GM04503 (cell line): ENCODE measurements around the gene LIN9.
"Not testable (repeated sequence)": the region's sequence is repeated elsewhere in the genome, so short reads cannot be mapped to it uniquely, and the experiment has no call there.

Experiments
- DNase-seq: peaks from one replicate; pipeline ENCODE4 v3.0.0-alpha.2; 2012; ENCODE audit warnings: low read depth

The LIN9 gene, protein sequence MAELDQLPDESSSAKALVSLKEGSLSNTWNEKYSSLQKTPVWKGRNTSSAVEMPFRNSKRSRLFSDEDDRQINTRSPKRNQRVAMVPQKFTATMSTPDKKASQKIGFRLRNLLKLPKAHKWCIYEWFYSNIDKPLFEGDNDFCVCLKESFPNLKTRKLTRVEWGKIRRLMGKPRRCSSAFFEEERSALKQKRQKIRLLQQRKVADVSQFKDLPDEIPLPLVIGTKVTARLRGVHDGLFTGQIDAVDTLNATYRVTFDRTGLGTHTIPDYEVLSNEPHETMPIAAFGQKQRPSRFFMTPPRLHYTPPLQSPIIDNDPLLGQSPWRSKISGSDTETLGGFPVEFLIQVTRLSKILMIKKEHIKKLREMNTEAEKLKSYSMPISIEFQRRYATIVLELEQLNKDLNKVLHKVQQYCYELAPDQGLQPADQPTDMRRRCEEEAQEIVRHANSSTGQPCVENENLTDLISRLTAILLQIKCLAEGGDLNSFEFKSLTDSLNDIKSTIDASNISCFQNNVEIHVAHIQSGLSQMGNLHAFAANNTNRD

DNA sequence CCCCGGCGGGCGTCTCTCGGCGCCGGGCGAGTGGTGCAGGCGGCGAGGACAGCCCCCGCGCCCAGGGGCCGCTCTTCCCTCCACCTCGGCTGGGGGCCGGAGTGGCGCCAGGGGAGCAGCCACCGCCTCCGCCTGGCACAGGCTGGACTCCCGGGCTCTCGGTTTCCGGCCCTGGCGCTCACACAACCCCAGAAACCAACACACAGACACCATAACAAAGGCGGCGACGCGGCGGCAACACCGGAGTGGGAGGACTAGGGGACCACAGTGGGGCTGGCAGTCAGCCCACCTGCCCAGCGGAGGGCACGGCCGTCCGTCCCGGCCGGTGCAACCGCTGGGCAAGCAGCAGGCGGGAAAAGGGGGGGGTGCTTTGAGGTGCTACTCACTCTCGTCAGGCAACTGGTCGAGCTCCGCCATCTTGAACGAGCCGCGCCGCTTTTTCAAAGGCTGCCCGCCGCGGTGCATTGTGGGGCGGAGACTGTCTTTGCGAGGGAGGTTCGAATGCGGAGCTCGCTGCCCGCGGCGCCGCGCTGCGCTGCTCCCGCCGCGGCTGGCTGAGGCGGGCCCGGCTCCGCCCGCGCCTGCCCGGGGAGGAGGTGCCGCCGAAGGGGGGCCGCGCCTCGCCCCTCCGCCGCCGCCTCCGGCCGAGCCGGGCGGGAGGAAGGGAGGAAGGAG lies at the start of gene LIN9:
LIN9 (minus strand) TSS at position 442 of the 675 bp plus-strand sequence; CDS start at position 417, 25 bp downstream.
- DNase-seq, result no peak

DNA sequence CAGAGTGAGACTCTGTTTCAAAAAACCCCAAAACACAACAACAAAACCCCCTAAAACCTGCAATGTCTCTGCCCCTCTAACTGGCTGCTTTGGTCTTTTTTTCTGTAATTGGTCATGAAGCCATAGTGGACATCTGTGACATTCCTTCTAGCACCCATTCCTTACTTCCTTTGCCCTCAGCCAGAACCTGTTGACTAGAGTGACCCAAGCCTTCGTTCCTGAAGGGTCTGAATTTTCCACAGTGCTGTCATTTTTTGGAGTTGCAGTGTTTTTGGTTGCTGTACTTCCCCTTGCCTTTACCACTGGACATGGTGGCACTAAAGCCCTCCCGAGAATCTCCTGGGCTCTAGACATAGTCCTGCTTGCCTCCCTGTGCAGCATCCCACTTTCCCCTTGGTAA lies 48.5 kb upstream of the LIN9 start:
- DNase-seq, result no peak

DNA sequence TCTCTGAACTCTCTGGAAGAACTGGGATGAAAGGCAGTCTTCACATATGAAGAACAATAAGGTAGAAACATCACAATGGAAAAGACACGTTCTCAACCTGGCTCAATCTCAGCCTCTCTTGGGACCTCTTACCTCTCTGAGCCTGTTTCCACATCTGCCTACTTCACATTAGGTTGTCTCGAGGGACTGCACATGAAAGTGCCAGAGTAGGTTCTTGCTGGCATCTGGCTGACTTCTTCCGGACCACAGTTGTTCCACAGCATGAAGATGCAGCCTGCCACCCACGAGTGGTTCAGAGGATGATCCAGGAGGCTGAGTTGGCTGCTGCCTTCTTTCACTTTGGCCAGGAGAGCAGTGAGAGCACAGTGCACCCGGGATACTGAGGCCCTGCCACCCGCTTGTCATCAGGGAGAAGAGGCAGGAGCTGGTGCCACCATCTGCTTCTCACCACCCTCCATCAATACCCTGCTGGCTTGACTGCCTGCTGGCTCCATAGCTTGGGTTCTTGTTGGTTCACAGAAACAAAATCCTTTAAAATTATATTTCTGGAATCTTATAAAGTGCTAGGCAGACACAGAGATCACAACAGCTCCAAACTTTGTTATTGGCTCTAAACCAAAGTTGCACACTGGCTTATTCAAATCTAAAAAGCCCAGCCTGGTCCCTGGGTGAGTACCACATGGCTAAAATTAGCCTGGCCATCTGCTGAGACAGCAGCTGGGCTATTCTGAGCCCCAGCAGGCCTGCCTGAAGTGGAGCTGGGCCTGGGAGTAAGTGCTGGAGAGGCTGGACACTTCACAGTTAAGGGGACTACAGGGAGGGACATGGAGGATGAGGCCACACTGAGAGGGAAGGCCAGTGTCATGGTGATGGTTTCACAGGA lies 46.9 kb upstream of the LIN9 start:
- no peak for DNase-seq

DNA sequence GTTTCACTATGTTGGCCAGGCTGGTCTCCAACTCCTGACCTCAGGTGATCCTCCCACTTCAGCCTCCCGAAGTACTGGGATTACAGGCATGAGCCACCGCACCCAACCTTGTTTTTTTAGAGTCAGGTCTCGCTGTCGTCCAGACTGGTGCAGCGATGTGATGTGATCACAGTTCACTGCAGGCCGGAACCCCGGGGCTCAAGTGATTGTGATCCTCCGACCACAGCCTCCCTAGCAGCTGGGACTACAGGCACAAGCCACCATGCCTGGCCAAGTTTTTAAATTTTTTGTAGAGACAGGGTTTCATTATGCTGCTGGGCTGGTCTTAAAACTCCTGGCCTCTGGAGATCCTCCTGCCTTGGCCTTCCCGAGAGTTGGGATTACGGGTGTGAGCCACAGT lies 46.1 kb upstream of the LIN9 start:
- no peak for DNase-seq

DNA sequence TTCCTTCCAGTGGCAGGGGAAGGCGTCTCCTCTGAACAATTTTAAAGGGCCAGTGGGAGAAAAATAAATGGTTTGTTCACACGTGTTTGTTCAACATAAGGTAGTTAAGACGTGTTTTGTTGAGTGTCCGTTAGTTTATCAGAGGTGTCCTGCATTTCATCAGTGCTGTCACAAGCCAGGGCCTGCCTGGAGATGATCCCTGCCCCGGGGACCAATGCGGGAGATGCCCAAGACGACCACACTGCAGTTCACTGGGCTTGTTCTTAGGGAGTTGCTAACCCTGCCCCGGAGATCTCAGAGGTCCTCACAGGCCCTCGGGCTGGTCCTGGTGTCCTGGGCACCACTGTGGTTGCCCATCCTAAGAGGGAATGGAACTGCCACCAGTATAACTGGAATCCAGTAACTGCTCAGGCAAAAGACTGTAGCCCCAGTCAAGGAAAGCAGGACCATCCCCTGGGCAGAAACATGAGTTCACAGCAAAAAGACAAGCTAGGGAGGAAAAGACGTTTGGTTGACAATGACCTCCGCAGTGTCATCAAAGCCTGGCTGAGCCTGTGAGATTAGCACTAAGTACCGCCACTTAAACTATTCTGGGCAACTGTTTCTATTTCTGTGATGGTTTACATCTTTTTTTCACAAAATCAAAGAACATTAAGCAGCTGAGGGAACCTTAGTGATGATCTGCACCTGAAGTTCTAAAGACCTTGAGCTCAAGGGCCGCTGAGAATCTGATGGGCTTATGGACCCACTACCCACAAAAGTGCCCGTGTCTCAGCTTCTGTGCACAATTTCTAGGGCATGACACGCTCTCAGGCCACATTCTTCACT lies 44.9 kb upstream of the LIN9 start:
- DNase-seq, result no peak

DNA sequence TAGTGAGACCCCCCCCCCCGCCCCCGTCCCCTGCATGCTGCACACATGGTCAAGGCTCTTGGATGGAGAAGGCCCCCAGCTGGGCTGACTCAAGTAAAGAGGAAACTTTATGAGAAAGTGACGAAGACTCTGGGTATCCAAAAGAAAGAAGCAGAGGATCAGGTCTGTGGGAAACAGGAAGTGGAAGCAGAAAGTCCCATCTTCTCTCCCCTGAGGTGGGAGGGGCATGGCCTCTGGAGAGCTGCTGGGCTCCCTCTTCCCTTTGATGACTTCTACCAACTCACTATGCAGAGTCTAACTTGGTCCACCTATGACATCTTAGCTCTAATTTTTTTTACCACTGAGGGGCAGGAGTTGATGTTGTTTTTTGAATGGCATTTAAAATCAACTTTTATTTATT lies 42.7 kb upstream of the LIN9 start:
- DNase-seq, result no peak

DNA sequence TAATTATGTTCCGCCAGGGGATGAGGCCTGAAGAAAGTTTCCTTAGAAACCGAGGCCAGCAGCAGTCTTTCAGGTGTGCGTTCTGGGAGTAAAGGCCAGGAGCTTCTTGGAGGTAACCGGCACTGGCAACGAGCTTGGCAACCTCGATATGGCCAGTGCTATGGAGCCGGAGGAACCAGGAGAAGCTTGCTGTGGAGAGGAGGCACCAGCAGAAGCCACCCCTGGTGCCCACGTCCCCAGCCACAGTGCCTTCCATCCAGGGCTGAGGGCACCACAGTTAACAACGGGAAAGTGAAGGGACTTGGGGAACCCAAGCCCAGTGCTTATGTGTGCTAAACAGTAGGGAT lies 41.5 kb upstream of the LIN9 start:
- DNase-seq, result no peak

DNA sequence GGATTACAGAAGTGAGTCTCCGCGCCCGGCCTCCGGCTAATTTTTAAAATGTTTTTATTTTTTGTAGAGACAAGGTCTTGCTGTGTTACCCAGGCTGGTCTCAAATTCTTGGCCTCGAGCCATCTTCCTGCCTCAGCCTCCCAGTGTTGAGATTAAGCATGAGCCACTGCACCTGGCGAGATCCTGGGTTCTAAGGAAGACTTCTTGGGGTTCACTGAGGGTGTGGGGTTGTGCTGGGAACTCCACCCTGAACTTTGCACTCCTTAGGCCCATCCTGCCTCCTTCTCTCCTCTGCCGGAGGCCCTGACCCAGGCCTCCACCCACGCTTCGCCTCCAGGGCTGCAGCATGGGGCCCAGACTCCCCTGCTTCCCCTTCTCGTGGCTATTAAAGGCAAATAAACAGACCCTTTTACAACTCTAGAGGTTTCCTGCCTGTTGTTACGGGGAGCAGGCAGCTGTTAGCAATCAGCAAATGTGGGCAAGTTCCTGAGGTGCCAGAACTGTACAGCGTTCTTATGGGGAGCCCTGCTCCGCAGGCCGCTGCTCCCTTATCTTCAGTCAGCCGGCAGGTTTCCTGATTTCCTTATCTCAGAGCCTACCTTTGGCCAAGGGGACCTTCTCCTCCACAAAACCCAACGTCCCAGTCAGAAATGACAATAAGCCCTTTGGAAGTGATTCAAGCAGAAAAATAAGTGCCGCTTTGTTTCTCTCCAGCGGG lies 41.0 kb upstream of the LIN9 start:
- no peak for DNase-seq

DNA sequence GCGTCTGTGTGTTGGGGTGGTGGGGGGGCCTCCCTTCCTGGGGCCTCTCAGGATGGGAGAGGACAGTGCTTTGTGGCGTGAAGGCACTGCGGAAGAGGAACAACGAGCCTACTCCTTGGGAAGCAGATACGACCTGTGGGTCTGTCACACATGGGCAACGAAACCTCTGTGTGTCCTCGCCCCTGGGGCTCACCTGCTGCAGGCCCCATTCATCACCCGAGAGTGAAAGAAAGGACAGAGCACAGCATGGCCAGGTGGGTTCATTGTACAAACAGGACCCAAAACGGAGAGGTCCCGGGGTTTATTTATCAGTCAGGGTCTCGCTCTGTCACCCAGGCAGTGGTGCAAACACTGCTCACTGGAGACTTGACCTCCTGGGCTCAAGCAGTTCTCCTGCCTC lies 40.1 kb upstream of the LIN9 start:
- DNase-seq, result no peak

DNA sequence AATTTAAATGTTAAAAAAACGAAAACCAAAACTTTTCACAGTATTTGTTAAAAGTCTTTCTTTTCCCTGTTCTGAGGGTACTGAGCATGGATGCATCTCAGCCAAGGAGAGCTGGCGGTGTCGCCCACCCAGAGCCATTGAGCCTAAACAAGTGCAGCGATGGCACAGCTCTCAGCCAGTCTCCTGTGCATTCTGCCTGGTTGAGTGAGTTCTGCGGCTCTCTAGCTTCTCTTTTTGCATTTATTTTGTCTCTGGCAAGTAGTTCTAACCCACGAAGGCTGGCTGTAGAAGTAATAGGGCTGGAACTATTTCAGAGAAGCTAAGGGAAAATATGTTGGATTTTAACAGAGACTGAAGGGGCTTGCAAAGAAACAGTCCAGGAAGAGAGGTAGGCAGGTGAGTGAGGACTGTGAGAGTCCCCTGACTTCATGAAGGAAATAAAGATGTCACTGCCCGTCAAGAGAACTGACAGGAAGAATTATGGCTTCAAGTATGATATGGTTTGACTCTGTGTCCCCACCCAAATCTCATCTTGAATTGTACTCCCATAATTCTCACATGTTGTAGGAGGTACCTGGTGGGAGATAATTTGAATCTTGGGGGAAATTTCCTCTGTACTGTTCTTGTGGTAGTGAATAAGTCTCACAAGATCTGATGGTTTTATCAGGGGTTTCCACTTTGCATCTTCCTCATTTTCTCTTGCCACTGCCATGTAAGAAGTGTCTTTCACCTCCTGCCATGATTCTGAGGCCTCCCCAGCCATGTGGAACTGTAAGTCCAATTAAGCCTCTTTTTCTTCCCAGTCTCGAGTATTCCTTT lies 35.7 kb upstream of the LIN9 start:
- no peak for DNase-seq

DNA sequence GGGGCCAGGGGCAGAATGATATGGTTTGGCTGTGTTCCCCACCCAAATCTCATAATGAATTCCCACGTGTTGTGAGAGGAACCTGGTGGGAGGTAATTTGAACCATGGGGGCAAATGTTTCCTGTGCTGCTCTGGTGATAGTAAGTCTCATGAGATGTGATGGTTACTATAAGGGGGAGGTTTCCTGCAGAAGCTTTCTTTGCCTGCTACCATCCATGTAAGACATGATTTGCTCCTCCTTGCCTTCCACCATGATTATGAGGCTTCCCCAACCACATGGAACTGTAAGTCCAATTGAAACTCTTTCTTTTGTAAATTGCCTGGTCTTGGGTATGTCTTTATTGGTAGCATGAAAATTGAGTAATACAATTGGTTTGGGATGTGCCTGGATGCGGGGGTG lies 33.7 kb upstream of the LIN9 start:
- no peak for DNase-seq

DNA sequence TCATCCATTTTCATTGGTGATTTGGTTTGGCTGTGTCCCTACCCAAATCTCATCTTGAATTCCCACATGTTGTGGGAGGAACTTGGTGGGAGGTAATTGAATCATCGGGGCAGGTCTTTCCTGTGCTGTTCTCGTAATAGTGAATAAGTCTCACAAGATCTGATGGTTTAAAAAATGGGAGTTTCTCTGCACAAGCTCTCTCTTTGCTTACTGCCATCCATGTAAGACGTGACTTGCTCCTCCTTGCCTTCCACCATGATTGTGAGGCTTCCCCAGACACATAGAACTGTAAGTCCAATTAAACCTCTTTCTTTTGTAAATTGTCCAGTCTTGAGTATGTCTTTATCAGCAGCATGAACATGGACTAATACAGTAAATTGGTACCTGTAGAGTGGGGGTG lies 31.1 kb upstream of the LIN9 start:
- DNase-seq, result not testable (repeated sequence)

DNA sequence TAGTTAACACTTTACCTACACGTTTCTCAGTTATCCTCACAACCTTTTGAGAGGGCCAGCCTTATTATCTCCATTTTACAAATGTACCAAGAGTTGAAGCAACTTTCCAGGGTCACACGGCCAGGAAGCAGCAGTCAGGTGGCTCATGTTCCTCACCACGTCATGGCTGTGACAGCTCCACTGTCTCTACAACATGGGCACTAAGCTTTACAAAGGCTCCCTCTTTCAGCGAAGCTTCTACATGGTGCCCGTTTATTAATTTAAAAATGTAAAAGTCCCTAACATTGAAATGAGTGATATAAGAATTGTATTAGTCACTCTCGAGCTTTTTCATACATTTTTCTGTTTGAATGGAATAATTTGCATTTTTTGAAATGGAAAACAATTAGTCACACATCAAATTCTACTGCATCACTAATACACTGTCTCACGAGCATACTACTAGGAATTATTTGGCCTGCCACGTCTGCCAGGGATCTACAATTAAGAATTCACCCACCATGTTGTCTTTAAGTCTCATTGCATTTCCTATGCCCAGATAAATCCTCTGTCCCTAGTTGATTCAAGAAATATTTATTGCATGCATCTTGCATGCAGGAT lies 28.4 kb upstream of the LIN9 start:
- DNase-seq, result no peak

DNA sequence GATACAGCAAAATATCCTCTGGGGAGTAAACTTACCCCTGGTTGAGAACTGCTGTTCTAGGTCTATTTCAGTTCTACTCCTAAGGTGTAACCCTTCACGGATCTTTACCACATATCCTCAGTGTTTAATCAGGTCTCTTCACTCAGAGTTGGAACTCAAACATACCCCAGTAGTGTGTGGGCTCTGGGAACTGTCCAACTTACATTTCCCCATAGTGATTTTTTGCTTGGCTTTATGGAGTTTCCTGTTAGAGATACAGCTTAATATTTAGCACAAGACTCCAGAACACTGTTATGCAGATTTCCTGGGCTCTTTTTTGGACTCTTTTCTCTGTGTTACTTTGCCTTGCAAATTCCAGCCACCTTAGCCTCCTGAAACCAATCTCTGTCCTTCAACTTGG lies 26.7 kb upstream of the LIN9 start:
- no peak for DNase-seq

DNA sequence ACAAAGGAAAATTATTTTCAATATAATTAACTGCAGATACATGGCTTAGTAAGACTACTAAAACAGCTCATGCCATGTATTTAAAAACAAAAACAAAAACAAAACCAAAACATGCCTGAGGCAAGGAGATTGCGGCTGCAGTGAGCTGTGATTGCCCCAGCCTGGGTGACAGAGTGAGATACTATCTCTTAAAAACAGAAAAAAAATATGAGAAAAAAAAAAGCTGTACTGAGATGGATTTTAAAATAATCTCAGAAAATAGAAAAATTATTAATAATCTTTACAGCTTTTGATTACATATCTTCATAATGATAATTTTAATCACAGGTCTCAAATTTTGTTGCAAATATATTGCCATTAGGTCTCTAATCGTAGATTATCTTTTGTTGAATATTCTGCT lies 24.0 kb upstream of the LIN9 start:
- no peak for DNase-seq

DNA sequence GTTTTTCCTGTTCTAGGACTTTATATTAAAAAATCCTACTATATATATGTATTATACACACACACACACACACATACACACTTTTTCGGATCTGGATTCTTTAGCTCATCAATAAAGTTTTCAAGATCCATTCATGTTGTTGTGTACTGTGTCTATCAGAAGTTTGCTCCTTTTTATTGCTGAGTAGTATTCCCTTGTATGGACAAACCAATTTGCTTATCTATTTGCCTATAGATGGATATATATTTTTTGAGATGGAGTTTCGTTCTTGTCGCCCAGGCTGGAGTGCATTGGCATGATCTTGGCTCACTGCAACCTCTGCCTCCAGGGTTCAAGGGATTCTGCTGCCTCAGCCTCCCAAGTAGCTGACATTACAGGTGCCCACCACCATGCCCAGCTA lies 20.3 kb upstream of the LIN9 start:
- no peak for DNase-seq

DNA sequence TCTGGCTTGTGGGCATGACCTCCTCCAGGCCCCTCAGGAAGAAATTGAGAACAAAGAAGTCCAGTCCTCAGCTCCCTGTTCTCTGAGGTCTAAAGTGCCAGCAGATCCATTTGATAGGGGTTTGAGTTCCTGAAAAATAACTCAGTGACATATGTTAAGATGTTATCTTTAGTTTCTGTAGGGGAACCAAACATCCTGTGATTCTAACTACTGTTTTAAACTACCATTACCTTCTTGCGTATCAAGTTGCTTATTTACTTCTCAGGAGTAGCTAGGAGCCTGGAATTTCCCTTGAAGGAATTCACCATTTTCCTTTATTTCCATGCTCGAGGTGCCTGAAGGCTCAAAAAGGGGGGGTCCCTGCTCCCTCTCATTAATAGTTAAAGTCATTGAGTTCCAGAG lies 18.8 kb upstream of the LIN9 start:
- no peak for DNase-seq

DNA sequence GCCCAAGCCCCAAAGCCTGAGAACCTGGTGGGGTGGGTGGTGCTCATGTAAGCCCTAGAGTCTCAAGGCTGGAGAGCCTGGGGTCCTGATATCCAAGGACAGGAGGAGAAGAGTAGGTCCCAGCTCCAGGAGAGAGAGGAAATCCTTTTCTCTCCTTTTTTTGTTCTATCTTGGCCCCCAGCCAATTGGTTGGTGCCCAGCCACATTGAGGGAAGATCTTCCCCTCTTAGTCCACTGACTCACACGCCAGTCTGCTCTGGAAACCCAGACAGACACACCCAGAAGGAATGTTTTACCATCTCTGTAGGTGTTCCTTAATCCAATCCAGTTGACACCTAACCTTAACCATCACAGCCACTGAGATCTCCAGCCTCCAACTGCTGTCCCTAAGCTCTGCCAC lies 16.2 kb upstream of the LIN9 start:
- DNase-seq, result no peak

DNA sequence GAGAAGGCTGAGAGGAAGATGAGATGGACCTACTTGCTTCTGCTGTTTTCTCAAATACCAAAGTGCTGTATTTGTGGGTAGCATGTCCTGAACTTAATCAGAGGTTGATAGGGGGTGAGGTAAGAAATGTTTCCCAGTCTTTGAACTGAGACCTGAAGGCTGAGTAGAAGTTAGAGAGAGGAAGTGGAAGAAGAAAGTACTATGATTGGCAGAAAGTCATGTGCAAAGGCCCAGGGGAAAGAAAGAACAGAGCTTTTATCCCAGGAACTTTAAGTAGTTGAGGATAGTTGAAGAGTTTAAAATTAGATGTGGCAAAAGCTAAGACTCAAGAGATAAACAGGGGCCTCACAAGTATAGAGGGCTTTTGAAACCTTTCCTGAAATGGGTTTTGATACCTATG lies 15.5 kb upstream of the LIN9 start:
- no peak for DNase-seq

DNA sequence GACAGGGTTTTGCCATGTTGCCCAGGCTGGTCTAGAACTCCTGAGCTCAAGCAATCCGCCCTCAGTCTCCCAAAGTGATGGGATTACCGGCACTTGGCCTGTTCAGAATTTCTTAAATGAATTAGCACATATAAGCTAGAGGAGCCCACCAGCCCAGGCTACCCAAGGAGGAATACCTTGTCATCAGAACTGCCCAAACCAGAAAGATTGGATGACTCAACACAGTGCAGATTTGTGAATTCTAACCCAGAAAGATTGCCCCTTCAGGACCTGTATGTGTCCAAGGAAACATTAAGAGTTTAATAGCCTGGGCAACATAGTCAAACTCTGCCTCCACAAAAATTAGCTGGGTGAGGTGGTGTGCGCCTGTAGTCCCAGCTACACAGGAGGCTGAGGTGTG lies 14.0 kb upstream of the LIN9 start:
- no peak for DNase-seq
